ENCODE measurements around the gene KLHL42. TPM values are rescaled to one million over a fixed set of nuclear protein-coding genes. Genes with fewer than 3 reads are reported as not detected.
"Not testable (repeated sequence)": the region's sequence is repeated elsewhere in the genome, so short reads cannot be mapped to it uniquely, and the experiment has no call there.

KLHL42 gene
- polyA plus RNA-seq: 1 to 10 TPM; 8.0 to 9.7 (median 8.2) TPM

- 0 to 1% (median 0%) methylated on average over 59 to 91 of the region's 92 CpGs for WGBS, 3 donors
- H3K27ac ChIP-seq (ENCODE audit: low read depth, low read length): no peak within 1 kb of the TSS
Measured at GRCh38 chr12:27779920-27780611, at the start of gene KLHL42, which contains the start of gene MANSC4. Gene KLHL42, plus strand, starts transcription at chr12:27780233. Its CDS starts 98 bp downstream, at chr12:27780331. Gene MANSC4, minus strand, starts transcription at chr12:27780236. Its CDS starts 8,960 bp downstream, at chr12:27771276.

- WGBS, 3 donors: 41 to 77% (median 72%) methylated on average over 2 of the region's 2 CpGs
- H3K27ac ChIP-seq (ENCODE audit: low read depth, low read length): no peak overlapping the region
Measured at GRCh38 chr12:27732281-27732680, 47.8 kb upstream of the KLHL42 start.

GRCh38 chr12:27733052-27733656, 46.9 kb upstream of the KLHL42 start:
- WGBS, 3 donors: 26 to 53% (median 46%) methylated on average over 3 of the region's 3 CpGs
- no peak overlapping the region for H3K27ac ChIP-seq (ENCODE audit: low read depth, low read length)

- 84 to 90% (median 87%) methylated on average over 1 of the region's 1 CpG for WGBS, 3 donors
- H3K27ac ChIP-seq (ENCODE audit: low read depth, low read length): no peak overlapping the region
Measured at GRCh38 chr12:27733791-27734190, 46.2 kb upstream of the KLHL42 start.

- not testable (repeated sequence) for H3K27ac ChIP-seq (ENCODE audit: low read depth, low read length)
- 89 to 96% (median 94%) methylated on average over 9 of the region's 9 CpGs for WGBS, 3 donors
Measured at GRCh38 chr12:27734321-27734720, 45.7 kb upstream of the KLHL42 start.

- WGBS, 3 donors: 97 to 98% (median 97%) methylated on average over 5 of the region's 5 CpGs
- H3K27ac ChIP-seq (ENCODE audit: low read depth, low read length): no peak overlapping the region
Measured at GRCh38 chr12:27743601-27744000, 36.4 kb upstream of the KLHL42 start.

- 80 to 93% (median 89%) methylated on average over 1 of the region's 1 CpG for WGBS, 3 donors
- H3K27ac ChIP-seq (ENCODE audit: low read depth, low read length): not testable (repeated sequence)
Measured at GRCh38 chr12:27745734-27746133, 34.3 kb upstream of the KLHL42 start.

GRCh38 chr12:27747111-27747820, 32.8 kb upstream of the KLHL42 start:
- no peak overlapping the region for H3K27ac ChIP-seq (ENCODE audit: low read depth, low read length)
- WGBS, 3 donors: 80 to 95% (median 94%) methylated on average over 3 of the region's 3 CpGs

GRCh38 chr12:27751386-27752047, 28.5 kb upstream of the KLHL42 start:
- WGBS, 3 donors: 41 to 88% (median 88%) methylated on average over 15 of the region's 15 CpGs
- no peak overlapping the region for H3K27ac ChIP-seq (ENCODE audit: low read depth, low read length)

- 50 to 92% (median 91%) methylated on average over 3 of the region's 3 CpGs for WGBS, 3 donors
- no peak overlapping the region for H3K27ac ChIP-seq (ENCODE audit: low read depth, low read length)
Measured at GRCh38 chr12:27754795-27755194, 25.2 kb upstream of the KLHL42 start.

GRCh38 chr12:27756670-27757195, 23.3 kb upstream of the KLHL42 start:
- H3K27ac ChIP-seq (ENCODE audit: low read depth, low read length): no peak overlapping the region
- WGBS, 3 donors: 91 to 97% (median 95%) methylated on average over 7 of the region's 7 CpGs

- no peak overlapping the region for H3K27ac ChIP-seq (ENCODE audit: low read depth, low read length)
- 86 to 92% (median 91%) methylated on average over 2 of the region's 2 CpGs for WGBS, 3 donors
Measured at GRCh38 chr12:27762757-27763156, 17.3 kb upstream of the KLHL42 start.

- H3K27ac ChIP-seq (ENCODE audit: low read depth, low read length): no peak overlapping the region
- 89 to 96% (median 92%) methylated on average over 3 of the region's 3 CpGs for WGBS, 3 donors
Measured at GRCh38 chr12:27766587-27766986, 13.4 kb upstream of the KLHL42 start.

GRCh38 chr12:27769142-27769673, 10.8 kb upstream of the KLHL42 start:
- 81 to 86% (median 85%) methylated on average over 8 of the region's 8 CpGs for WGBS, 3 donors
- no peak overlapping the region for H3K27ac ChIP-seq (ENCODE audit: low read depth, low read length)

GRCh38 chr12:27771481-27772327, 8.3 kb upstream of the KLHL42 start:
- WGBS, 3 donors: 83 to 93% (median 91%) methylated on average over 3 of the region's 3 CpGs
- H3K27ac ChIP-seq (ENCODE audit: low read depth, low read length): no peak overlapping the region

- 40 to 60% (median 54%) methylated on average over 5 of the region's 5 CpGs for WGBS, 3 donors
- no peak overlapping the region for H3K27ac ChIP-seq (ENCODE audit: low read depth, low read length)
Measured at GRCh38 chr12:27772328-27773049, 7.5 kb upstream of the KLHL42 start.

GRCh38 chr12:27777141-27777540, 2.9 kb upstream of the KLHL42 start:
- WGBS, 3 donors: 84 to 88% (median 85%) methylated on average over 5 of the region's 5 CpGs
- H3K27ac ChIP-seq (ENCODE audit: low read depth, low read length): no peak overlapping the region
